ENCODE measurements around the gene ASB14.

The ASB14 gene

DNA sequence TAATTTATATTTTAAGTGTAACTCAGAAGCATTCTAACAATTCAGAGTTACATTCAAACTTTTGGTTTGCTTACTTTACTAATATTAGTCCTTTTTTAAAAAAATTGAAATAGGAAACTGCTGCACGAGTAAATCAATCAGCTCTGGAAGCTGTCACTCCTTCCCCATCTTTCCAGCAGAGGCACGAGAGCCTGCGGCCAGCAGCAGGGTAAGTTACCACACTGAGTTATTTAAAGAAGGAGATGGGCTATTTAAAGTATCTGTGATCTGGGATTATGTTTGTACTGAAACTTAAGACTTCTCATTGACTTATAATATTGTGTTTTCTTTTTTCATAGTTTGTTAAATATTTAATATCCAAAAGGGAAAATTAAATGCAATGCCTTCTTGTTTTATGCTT, 35.6 kb downstream of the ASB14 start:
- no peak overlapping the region for H3K4me3 ChIP-seq (ENCODE audit: low read depth, low read length)
- TF ChIP-seq, protein P1, sequence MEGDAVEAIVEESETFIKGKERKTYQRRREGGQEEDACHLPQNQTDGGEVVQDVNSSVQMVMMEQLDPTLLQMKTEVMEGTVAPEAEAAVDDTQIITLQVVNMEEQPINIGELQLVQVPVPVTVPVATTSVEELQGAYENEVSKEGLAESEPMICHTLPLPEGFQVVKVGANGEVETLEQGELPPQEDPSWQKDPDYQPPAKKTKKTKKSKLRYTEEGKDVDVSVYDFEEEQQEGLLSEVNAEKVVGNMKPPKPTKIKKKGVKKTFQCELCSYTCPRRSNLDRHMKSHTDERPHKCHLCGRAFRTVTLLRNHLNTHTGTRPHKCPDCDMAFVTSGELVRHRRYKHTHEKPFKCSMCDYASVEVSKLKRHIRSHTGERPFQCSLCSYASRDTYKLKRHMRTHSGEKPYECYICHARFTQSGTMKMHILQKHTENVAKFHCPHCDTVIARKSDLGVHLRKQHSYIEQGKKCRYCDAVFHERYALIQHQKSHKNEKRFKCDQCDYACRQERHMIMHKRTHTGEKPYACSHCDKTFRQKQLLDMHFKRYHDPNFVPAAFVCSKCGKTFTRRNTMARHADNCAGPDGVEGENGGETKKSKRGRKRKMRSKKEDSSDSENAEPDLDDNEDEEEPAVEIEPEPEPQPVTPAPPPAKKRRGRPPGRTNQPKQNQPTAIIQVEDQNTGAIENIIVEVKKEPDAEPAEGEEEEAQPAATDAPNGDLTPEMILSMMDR (IDR thresholded peaks at IDR 0.05; ENCODE audit: low read depth, low read length): no peak

DNA sequence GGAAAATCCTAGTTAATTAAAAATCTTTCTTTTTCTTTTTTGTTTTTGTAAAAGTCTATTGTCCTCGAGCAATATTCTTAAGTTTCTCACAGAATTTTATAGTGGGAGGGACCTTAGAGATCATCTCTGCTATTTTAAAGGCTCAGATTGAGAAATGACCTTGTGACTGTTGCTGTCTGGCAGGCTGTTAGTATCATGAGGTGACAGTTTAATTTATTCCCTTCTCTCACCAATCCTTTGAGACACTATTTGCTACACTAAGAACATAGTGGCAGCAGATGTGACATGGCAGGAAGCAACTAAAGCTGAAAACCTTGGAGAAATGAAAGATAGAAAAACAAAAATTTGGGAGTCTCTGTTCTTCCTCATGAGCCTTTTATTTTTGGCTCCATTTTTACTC, 40.1 kb downstream of the ASB14 start:
- TF ChIP-seq, protein P1 (IDR thresholded peaks at IDR 0.05; ENCODE audit: low read depth, low read length): no peak
- H3K4me3 ChIP-seq (ENCODE audit: low read depth, low read length): no peak overlapping the region

DNA sequence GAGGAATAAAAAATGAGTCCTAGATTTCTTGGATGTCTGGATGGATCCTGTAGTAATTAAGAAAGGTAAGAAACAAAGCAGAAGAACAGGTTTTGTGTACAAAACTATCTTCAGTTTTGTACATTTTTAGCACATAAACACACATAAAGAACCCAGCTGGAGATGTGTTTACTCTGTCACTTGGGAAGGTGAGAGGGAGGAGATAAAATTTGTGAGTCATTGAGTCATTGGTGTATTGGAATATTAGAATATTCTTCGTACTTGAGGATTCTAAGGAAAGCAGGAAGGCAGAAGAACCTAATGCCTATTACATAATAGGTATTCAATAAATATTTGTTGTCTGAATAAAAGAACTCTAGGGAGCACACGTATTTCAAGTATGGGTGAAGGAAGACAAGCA, 47.5 kb downstream of the ASB14 start:
- TF ChIP-seq, protein P1 (IDR thresholded peaks at IDR 0.05; ENCODE audit: low read depth, low read length): no peak
- no peak overlapping the region for H3K4me3 ChIP-seq (ENCODE audit: low read depth, low read length)

DNA sequence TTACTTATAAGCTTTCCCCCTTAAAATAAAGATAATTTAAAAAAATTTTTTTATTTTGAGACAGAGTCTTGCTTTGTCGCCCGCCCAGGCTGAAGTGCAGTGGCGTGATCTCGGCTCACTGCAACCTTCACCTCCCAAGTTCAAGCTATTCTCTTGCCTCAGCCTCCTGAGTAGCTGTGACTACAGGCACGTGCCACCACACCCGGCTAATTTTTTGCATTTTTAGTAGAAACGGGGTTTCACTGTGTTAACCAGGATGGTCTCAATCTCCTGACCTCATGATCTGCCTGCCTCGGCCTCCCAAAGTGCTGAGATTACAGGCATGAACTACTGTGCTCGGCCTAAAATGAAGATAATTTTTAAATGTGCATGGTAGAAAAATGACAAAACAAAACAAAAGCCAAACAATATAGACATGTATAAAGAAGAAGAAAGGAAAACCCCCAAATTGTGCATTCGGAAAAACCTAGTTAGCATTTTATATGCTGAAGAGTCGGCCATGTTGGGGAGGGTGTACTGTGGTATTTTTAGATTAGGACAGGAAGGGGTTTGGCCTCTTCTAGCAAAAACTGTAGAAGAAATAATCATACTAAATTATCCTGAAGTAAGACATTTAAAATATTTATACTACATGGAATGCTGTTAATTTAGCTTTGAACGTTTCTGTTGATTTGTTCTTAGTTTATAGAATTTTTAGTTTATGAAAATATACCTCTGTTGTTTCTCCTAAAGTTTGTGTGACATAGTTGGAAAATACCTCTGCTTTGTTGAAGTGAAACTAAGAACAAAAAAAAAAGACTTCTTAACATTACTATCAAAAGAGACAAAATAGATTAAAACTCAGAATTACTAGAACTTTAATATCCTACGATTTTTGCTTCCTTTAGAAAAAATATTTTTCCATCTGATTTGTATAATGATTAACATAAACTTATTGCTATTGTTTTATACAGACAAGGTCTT, 57.6 kb downstream of the ASB14 start:
- TF ChIP-seq, protein P1 (IDR thresholded peaks at IDR 0.05; ENCODE audit: low read depth, low read length): no peak
- no peak overlapping the region for H3K4me3 ChIP-seq (ENCODE audit: low read depth, low read length)

DNA sequence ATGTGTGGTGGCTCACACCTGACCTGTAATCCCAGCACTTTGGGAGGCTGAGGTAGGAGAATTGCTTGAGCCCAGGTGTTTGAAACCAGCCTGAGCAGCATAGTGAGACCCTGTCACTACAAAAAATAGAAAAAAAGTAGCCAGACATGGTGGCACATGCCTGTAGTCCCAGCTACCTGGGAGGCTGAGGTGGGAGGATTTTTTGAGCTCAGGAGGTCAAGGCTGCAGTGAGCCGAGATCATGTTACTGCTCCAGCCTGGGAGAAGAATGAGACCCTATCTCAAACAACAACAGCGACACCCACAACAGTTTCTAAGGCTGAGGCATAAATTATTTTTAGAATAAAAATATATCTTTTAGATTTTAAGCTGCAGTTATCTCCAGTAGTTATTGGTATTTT, 58.7 kb downstream of the ASB14 start:
- no peak overlapping the region for H3K4me3 ChIP-seq (ENCODE audit: low read depth, low read length)
- TF ChIP-seq, protein P1 (IDR thresholded peaks at IDR 0.05; ENCODE audit: low read depth, low read length): no peak

DNA sequence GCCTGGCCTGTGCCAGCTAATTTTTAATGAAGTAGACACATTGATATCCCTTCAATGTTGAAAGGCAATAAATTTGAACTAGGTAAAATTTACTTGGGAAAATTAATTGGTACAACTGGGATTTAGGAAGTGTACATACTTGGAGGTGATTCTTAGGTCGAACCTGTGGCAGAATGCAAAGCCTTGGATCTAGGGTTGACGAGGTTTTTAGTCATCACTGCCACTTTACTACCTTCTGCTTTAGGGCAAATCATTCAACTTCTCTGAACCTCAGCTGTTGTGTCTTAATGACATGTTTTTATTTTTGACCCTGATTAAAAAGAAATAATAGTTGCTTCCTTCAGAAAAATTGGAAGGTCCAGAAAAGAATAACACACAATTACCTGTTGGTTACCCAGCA, 62.5 kb downstream of the ASB14 start:
- no peak overlapping the region for H3K4me3 ChIP-seq (ENCODE audit: low read depth, low read length)
- TF ChIP-seq, protein P1 (IDR thresholded peaks at IDR 0.05; ENCODE audit: low read depth, low read length): no peak
